Brain pericyte (primary cell): ENCODE results near the gene FNIP1.
"Not testable (repeated sequence)": the region's sequence is repeated elsewhere in the genome, so short reads cannot be mapped to it uniquely, and the experiment has no call there.

ENCODE experiments used
- DNase-seq: peaks from one replicate; pipeline ENCODE4 v3.0.0-alpha.2; 2012; ENCODE audit warnings: low read depth, low spot score

Gene FNIP1

DNA sequence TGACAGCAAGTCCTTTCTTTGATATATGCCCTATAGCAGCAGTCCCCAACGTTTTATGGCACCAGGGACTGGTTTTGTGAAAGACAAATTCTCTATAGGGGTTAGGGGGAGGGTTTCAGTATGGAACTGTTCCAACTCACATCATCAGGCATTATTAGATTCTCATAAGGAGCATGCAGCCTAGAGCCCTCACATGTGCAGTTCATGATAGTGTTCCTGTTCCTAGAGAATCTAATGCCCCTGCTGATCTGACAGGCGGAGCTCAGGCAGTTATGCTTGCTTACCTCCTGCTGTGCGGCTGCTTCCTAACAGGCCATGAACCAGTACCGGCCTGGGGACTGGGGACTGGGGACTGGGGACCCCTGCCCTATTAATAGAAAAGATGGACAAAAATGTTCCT is 159.1 kb downstream of the FNIP1 start:
- DNase-seq: no peak

DNA sequence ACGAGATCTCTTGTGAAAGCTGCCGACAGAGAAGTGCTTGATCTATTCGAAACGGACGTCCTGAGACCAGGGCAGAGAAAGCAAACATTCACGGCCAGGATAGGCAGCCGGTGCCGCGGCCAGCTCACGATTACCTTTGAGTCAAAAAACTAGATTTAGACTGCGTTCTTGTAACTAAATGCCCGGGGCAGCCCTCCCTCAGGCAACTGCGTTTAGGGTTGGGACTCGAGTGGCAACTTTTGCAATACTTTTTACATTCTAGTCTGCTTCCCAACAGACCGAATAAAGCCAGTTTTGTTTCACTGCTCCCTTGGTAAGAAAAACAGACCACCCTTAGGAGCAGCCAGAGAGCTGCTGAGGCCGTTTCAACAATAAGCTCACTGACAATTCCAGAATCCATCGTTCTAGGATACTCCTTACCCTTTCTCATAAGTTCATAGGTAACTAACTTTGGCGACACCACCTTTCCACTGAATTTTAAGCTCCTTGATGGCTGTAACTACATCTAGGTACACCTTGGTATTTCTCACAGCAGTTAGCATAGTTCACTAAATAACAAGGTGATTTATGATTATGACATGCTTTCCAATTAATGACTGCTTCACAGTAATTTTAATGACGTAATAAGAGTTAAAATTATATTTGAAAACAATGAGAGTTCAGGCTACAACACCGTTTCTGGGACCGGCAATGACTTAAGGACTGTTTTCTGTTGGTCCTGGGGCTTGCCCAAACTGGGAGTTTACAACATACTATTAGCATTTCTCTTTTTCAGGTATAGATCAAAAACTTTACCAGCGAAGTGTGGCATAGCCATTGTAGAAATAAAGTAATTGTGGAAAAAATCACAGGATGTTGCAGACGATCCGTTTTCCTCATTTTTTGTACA is 160.9 kb downstream of the FNIP1 start:
- DNase-seq: peak; percentile 22

DNA sequence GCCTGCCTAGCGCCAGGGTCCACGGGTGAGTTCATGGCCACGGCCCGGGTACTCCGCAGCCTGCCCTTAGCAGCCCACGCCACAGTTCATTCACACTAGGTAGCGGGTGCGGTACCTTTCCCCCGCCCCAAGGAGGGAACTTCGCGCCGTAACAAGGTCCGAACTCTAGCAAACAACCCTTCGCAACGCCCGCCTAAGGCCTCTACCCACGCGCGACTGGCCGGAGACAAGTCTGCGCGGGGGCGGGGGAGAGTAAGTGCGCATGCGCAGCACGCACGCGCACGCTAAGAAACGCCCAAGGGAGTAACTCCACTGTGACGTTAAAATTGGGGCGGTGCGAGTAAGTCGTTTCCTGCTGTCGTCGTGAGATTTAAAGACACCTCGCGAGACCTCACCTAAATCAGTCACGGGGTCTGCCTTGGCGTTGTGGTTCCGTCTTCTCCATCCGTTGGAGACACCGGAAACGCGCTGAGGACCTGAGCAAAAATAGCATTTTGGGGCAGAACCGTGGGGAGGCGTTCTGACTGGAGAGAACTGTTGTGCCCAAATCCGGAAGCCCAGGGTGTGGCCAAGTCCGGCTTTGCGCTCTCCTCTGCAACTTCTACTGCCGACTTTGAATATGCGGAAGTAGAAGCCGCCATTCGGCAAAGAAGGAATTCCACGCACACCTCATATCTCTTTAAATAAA is 161.7 kb downstream of the FNIP1 start, which contains the start of gene RAPGEF6:
Gene RAPGEF6 (minus strand): TSS at position 234 of the 688 bp plus-strand sequence. CDS start 199 bp downstream, at position 35.
- DNase-seq: peak; percentile 98

DNA sequence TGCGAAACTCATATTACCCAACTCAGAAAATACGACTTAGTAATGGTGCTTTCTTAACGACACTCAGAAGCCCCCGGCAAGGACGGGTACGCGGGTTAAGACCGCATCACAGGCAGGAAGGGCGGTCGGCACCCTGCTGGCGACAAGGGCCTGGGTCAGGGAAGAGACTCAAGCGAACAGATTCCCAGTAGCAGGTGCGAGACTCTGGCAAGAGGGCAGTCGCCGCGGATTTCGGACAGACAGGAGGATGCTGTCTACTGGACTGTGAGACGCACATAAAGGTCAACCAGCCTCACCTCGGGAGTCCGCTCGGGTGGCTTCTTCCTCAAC is 162.2 kb downstream of the FNIP1 start:
- peak; percentile 4 for DNase-seq

DNA sequence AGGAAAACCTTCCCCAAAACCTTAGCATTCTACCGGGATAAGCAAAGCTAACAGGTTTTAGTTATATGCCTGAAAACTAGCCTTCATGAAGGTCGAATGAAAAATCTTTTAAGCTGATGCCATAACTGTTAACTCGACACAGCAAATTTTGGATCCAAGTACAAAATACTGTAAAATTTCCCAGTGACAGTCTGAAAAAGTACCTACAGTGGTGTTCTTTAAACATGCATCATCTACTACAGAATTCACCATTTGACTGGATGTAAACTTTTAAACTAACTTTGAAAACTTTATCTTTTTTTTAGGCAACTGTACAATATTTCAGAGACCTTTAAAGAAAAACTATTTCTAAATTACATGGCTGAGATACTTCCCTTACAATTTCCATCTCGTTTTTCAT is 162.6 kb downstream of the FNIP1 start:
- DNase-seq: no peak

DNA sequence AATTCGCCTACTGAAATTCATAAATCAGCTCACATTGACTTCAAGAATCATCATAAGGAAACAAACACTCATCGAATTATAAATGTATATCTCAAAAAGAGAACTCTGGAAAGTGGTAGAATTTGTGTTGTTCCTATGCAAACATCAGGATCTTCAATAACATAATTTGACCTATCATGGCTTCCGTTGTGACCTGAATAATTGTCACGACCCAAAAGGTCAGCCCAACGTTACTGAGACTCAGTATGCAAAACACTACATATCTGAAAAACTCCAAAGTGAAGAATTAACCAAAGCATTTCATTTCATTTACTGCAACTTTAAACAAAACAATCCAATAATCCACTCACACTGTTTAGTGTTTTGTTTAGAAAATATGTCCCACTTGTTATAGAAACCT is 163.0 kb downstream of the FNIP1 start:
- DNase-seq: no peak

DNA sequence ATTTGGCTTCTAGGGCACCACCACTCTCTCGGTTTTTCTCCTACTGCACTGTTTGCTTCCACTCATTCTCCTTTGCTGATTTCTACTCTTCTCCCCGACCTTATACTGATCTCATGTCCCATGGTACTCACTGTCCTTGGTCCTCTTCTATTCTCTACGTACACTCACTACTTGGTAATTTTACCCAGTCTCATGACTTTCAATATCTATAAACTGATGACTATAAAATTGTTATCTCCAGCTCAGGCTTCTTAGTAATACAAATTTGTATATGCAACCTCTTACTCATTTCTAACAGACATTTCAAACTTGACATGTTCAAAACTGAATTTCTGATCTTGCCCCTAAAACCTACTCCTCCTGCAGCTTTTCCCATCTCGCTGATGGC is 165.9 kb downstream of the FNIP1 start:
- DNase-seq: no peak

DNA sequence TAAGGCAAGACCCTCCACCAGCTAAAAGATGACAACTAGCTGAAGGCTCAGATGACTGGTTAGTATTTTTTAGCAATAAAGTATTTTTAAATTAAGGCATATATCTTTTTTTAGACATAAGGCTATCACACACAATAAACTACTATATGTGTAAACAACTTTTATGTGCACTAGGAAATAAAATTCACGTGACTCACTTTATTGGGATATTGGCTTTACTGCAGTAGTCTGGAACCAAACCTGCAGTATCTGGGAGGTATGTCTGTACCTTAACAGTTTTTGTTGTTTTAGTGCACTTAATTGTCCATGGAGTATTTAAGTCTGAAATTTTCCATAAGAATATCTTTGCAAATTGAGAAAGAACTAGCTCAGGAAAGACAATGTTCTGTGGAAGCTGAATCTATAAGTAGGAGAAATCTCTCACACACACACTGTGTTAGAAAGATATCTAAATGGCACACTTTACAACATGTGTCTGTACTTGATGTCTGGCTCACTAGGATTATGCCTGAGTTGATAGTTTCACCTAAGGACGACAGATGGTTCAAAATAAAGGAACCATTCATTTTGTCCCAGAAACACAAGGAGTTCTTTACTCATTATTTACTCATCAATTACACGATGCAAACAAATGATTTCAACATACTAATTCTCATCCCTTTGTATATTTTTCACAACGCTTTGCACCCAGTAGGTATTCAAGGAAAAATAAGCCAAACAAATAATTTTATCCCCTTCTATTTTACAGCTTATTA is 166.4 kb downstream of the FNIP1 start:
- no peak for DNase-seq

DNA sequence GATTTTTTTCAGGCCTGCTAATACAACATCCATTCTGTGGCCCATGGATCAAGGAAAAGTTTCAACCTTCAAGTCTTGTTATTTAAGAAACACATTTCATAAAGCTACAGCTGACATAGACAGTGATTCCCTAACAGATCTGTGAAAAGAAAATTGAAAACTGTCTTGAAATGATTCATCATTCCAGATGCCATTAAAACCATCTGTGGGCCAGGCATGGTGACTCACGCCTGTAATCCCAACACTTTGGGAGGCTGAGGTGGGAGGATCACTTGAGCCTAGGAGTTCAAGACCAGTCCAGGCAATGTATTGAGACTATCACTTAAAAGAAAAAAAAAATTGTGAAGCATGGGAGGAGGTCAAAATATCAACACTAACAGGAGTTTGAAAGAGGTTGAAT is 167.8 kb downstream of the FNIP1 start:
- DNase-seq: no peak

DNA sequence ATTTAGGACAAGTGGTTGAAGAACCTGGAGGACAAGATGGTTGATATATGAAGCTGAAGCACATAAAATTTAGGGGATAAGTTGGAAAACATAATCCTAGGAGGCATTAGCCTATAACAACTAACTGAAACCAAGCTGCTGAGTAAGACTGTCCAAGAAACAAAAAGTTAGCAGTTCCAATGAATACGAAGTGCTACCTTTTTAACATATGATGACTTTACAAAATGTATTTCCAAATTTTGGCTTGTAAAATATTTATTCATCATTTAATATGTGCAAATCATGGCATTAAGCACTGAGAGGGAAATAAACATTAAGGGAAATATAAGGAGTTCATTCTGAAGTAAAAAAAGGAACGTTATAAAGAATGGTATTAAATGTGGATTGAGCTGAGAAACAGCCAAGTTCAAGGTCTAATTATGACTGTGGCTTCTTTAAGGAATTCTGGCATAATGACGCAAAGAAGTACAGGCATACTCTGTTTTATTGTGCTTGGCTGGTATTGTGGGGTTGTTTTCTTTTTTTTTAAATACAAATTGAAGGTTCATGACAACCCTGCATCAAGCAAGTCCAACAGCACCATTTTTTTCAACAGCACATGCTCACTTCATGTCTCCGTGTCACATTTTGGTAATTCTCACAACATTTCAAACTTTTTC is 169.5 kb downstream of the FNIP1 start:
- no peak for DNase-seq

DNA sequence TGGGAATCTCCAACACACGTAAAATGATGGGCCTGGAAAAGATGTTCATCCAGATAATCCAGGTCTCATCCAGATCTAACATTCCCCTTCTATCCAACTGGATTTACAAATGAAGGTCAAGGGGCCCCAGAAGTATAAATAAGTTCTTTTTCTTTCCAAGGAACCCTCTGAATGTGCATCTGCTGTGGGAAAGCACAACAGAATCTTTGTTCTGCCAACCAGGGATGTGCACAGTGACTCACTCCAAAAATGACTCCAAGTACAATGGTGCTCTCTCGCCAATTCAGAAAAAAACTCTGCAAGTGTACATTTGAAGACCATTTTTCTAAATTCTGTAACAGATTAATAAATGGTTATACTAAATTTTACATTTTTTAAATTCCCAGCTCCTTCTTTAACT is 174.2 kb downstream of the FNIP1 start:
- DNase-seq: no peak

DNA sequence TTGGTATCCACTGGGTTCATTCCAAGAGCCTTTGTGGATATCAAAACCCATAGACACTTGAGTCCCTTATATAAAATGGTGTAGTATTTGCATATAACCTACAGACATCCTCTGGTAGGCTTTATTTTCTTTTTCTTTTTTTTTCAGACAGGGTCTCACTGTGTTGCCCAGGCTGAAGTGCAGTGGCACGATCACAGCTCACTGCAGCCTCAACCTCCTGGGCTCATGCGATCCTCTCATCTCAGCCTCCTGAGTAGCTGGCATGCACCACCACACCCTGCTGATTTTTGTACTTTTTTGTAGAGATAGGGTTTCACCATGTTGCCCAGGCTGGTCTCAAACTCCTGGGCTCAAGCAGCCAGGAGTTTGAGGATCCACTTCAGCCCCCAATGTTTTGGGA is 175.7 kb downstream of the FNIP1 start:
- not testable (repeated sequence) for DNase-seq

DNA sequence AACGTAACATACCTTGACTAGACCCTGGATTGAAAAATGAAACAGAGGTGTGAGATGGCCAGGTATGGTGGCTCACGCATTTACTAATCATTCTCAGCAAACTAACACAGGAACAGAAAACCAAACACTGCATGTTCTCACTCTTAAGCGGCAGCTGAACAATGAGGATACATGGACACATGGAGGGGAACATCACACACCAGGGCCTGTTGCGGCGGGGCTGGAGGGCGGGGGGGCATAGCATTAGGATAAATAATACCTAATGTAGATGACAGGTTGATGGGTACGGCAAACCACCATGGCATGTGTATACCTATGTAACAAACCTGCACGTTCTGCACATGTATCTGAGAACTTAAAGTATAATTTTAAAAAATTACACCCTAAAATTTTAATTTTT is 177.7 kb downstream of the FNIP1 start:
- no peak for DNase-seq

DNA sequence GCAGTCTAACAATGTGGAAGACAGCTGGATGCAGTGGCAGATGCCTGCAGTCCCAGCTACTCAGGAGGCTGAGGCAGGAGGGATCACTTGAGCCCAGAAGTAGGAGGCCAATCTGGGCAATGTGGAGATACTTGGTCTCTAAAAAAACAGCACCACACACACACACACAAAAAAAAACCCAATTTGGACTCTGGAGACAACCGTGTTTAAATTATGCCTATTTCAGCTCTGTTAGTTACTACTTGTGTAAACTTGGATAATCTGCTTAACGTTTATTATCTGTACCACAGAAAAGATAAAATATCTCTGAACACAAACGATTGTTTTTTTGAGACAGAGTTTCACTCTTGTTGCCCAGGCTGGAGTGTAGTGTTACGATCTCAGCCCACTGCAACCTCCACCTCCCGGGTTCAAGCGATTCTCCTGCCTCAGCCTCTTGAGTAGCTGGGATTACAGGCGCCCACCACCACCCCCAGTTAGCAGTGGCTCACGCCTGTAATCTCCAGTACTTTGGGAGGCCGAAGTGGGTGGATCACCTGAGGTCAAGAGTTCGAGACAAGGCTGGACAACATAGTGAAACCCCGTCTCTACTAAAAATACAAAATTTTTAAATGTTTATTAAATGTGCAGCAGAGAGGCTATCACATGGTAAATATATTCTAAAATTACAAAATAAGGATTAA is 179.5 kb downstream of the FNIP1 start:
- DNase-seq: no peak

DNA sequence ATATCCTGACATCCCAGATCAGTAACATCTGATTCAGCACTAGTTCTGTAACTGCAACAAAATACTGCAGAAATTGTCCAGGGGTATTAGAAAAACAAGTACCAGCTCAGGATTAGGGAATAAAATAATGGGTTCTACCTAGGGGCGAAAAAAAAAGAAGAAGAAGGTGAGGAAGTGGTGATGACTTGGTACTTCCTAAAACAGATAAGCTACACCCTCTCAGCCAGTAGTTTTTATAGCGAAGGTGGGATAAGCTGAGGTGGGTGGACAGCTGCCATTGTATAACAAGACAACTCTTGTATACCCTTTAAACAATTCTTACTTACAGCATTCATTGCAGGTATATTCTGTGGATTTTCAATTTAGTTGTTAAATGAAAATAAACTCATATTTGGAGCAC is 180.9 kb downstream of the FNIP1 start:
- DNase-seq: no peak

DNA sequence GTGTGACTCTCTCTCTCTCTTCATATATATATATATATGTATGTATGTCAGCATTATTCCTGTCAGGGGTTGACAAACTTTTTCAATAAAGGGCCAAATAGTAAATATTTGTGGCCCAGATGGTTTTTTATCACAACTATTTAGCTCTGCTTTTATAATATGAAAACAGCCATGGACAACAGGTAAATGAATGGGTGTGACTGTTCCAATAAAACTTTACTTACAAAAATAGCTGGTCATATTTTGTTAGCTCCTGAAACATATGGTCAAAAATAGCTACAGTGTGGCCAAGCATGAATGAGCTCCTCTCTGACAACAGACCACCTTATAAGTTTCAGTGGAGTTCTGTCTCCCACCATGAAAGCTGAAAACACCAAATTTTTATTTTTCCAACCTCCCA is 183.4 kb downstream of the FNIP1 start:
- no peak for DNase-seq

DNA sequence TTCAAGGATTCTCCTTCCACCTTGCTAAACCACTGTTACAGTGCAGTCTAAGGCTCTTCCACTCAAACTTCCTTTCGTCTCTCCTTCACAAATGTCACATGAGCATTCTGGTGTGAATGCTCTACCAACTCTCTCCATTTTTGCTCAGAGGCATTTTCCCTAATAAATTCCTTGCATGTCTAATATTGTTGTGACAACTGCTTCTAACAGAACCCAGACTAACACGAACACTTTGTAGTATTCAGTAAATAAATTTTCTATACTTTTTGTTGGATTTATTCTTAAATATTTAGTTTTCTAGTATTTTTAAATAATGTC is 185.8 kb downstream of the FNIP1 start:
- DNase-seq: no peak

DNA sequence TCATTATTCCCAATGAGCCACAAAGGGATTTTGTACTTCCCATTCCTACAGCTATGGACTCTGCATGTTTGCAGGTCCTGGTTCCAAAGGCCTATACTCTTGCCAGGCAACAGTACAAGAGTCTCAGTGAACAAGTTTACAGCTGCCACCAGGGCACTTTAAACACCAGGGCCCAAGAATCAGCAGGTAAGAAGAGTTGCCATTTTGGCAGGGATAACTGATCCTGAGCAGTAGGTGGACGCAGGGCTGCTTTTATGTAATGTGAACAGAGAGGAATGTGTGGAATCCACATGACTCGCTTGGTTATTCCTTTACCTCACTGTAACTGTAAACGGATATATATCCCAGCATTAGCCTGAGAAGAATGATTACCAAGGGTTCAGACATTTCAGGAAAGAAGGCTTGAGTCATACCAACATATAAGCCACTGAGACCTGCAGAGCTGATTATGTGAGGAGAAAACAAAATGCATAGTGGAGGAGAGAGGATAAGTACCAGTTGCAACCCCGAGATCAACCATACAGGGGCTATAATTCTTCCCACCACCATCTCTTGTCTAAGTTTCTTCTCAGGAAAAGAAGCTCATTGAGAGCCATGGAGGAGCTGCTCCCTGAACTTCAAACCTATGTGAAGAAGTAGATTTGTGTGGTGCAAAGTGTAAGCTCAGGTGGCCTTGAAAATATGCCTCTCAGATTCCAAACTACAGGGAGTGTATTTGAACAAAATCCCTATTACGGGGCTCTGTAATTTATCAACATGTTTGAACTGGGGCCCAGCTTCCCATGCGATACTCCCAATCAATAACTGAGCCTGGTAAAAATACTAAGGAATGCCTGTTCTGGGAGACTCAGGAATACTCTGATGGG is 186.4 kb downstream of the FNIP1 start:
- DNase-seq: no peak

DNA sequence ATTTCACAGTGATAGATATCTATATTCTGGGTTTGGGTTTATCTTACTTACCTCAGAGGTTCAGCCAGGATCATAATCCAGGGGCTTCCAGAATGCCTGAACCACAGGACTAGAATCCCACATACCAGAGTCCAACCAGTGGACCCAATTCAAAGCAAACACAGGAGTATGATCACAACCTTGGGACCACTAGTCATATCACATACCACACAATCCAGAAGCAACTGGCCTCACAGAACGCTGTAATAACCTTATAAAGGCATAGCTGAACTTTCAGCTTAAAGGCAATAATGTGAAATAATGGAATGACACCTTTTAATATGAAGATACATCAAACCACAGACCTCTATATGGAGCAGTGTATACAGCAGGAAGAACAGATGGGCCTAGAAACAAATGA is 187.0 kb downstream of the FNIP1 start:
- DNase-seq: no peak

DNA sequence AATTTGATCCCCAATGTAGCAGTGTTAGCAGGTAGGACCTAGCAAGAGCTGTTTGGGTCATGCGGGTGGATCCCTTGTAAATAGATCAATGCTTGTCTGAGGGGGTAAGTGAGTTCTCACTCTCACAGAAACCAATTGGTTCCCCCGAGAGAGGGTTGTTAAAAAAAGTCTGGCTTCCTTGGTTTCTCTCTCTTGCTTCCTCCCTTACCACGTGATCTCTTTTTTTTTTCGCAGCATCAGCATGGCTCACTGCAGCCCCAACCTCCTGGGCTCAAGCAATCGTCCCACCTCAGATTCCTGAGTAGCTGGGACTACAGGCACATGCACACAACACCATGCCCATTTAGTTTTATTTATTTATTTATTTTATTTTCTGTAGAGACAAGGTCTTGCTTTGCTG is 188.2 kb downstream of the FNIP1 start:
- DNase-seq: no peak
